Suprapubic skin (tissue), 4 donors: ENCODE data around the gene GNAQ. TPM values are rescaled to one million over a fixed set of nuclear protein-coding genes. Genes with fewer than 3 reads are reported as not detected.

Experiments used
- DNase-seq, 2 donors: peaks; one replicate each; pipeline ENCODE4 v3.0.0-alpha.2; 2019; ENCODE audit warnings: low spot score in 2 of 2
- H3K27ac ChIP-seq: fragments of 200-600 bp; sonication (generic); one replicate; pipeline ENCODE4 v1.5.1; 2019
- H3K27me3 ChIP-seq: fragments of 200-600 bp; sonication (generic); one replicate; pipeline ENCODE4 v1.5.1; 2019
- H3K36me3 ChIP-seq: fragments of 200-600 bp; sonication (generic); one replicate; pipeline ENCODE4 v1.5.1; 2019
- H3K4me1 ChIP-seq: fragments of 200-600 bp; sonication (generic); one replicate; pipeline ENCODE4 v1.5.1; 2019
- H3K4me3 ChIP-seq: fragments of 200-600 bp; sonication (generic); one replicate; pipeline ENCODE4 v1.5.1; 2019; ENCODE audit warnings: mild to moderate bottlenecking
- H3K9me3 ChIP-seq: fragments of 200-600 bp; sonication (generic); one replicate; pipeline ENCODE4 v1.5.1; 2019
- EP300 ChIP-seq: sonication (generic); formaldehyde crosslinking; IDR thresholded peaks from one replicate; pipeline ENCODE4 v1.6.1; 2017; ENCODE audit warnings: antibody characterized with exemption
- POLR2A ChIP-seq, 2 donors: fragments of 450-650 bp; IDR thresholded peaks; one replicate each; pipeline ENCODE4 v1.6.1; 2017; ENCODE audit warnings: antibody characterized with exemption in 2 of 2, mild to moderate bottlenecking in 2 of 2, moderate library complexity in 2 of 2
- POLR2AphosphoS5 ChIP-seq, 3 donors: sonication (generic); formaldehyde crosslinking; IDR thresholded peaks; one replicate each; pipeline ENCODE4 v1.6.1; 2017; ENCODE audit warnings: antibody characterized with exemption in 3 of 3
- WGBS: methylation state at CpG from one replicate; pipeline ENCODE4 v1.1.5; 2018; 5-methylcytosine and 5-hydroxymethylcytosine counted together
- total RNA-seq, 4 donors: library from RNA; depleted of rRNA; stranded (reverse); fragments of >200 nt; gene quantifications; one replicate each; pipeline ENCODE4 v1.1.0, GENCODE V29; 2016
- TF ChIP-seq, protein P1 (sequence below), 2 donors: fragments of 200-600 bp in 1 of 2; fragments of 450-650 bp in 1 of 2; sonication (generic) in 1 of 2; IDR thresholded peaks; one replicate each; pipeline ENCODE4 v1.5.1; 2016 to 2019; ENCODE audit warnings: antibody characterized with exemption in 2 of 2, mild to moderate bottlenecking in 1 of 2, moderate library complexity in 1 of 2

The GNAQ gene
- total RNA-seq, 4 donors from 2014 or later = 16.0 to 29.0 (median 17.7) TPM

- Histone ChIP-seq H3K9me3 (no peaks in the 10 kb centered on the region), H3K4me1 (peaks cover 8% of the 10 kb centered on the region), H3K27me3 (no peaks in the 10 kb centered on the region), H3K4me3 (no peak overlapping the region), H3K36me3 (no peaks in the 10 kb centered on the region), H3K27ac (no peak overlapping the region)
- no peak for DNase-seq
- WGBS = 81% methylated on average over 5 of the region's 5 CpGs
- TF ChIP-seq POLR2A (IDR thresholded peaks at IDR 0.05) (no peak), EP300 (no peak), POLR2AphosphoS5 (IDR thresholded peaks at IDR 0.05) (no peak)
- TF ChIP-seq, protein P1, sequence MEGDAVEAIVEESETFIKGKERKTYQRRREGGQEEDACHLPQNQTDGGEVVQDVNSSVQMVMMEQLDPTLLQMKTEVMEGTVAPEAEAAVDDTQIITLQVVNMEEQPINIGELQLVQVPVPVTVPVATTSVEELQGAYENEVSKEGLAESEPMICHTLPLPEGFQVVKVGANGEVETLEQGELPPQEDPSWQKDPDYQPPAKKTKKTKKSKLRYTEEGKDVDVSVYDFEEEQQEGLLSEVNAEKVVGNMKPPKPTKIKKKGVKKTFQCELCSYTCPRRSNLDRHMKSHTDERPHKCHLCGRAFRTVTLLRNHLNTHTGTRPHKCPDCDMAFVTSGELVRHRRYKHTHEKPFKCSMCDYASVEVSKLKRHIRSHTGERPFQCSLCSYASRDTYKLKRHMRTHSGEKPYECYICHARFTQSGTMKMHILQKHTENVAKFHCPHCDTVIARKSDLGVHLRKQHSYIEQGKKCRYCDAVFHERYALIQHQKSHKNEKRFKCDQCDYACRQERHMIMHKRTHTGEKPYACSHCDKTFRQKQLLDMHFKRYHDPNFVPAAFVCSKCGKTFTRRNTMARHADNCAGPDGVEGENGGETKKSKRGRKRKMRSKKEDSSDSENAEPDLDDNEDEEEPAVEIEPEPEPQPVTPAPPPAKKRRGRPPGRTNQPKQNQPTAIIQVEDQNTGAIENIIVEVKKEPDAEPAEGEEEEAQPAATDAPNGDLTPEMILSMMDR (IDR thresholded peaks at IDR 0.05) = no peak
These were observed 40.4 kb downstream of the GNAQ start for GRCh38 chr9:77991191-77991590.

- H3K27ac ChIP-seq = no peak overlapping the region
These were observed 41.7 kb downstream of the GNAQ start for GRCh38 chr9:77989909-77990308.

DNA sequence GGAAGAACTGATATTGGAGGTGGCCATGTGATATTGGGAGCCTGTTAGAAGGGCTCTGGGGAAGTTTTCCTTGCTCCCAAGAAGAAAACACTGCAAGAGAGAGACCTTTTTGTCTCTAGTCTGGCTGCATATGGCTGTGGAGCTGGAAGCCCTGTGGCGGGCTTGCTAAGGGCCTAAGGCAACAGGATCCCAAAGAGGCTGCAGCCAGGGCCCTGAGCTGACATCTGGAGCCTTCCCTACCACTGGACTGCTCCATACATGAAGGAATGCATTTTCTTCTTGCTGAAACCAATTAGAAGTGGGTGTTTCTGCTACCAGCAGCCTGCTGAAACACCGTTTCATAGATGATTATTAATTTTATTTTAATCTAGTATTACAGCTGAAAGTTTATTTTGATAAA is 42.2 kb downstream of the GNAQ start:
- DNase-seq = no peak
- WGBS = 89% methylated on average over 2 of the region's 2 CpGs
- no peak overlapping the region for H3K27ac ChIP-seq
- H3K27me3 ChIP-seq = no peaks in the 10 kb centered on the region
- peaks cover 8% of the 10 kb centered on the region for H3K4me1 ChIP-seq
- no peaks in the 10 kb centered on the region for H3K36me3 ChIP-seq
- no peak overlapping the region for H3K4me3 ChIP-seq
- TF ChIP-seq POLR2AphosphoS5 (IDR thresholded peaks at IDR 0.05) (no peak), POLR2A (IDR thresholded peaks at IDR 0.05) (no peak), EP300 (no peak)
- TF ChIP-seq, protein P1 (IDR thresholded peaks at IDR 0.05) = no peak
- H3K9me3 ChIP-seq = no peaks in the 10 kb centered on the region

More at GRCh38 chr9:77989909-77990308, 41.7 kb downstream of the GNAQ start:
- Histone ChIP-seq H3K36me3 (no peaks in the 10 kb centered on the region), H3K4me1 (peaks cover 8% of the 10 kb centered on the region), H3K4me3 (no peak overlapping the region), H3K27me3 (no peaks in the 10 kb centered on the region), H3K9me3 (no peaks in the 10 kb centered on the region)
- TF ChIP-seq, protein P1 (IDR thresholded peaks at IDR 0.05) = no peak
- TF ChIP-seq POLR2A (IDR thresholded peaks at IDR 0.05) (no peak), POLR2AphosphoS5 (IDR thresholded peaks at IDR 0.05) (no peak), EP300 (no peak)
- DNase-seq = no peak

GRCh38 chr9:77988630-77989029 is 43.0 kb downstream of the GNAQ start:
- WGBS = 66% methylated on average over 1 of the region's 1 CpG
- Histone ChIP-seq H3K36me3 (no peaks in the 10 kb centered on the region), H3K9me3 (no peaks in the 10 kb centered on the region), H3K4me3 (no peak overlapping the region), H3K27ac (no peak overlapping the region), H3K27me3 (no peaks in the 10 kb centered on the region), H3K4me1 (peaks cover 8% of the 10 kb centered on the region)
- TF ChIP-seq, protein P1 (IDR thresholded peaks at IDR 0.05) = no peak
- TF ChIP-seq EP300 (no peak), POLR2AphosphoS5 (IDR thresholded peaks at IDR 0.05) (no peak), POLR2A (IDR thresholded peaks at IDR 0.05) (no peak)
- DNase-seq = no peak

GRCh38 chr9:77987880-77988525 is 43.6 kb downstream of the GNAQ start:
- H3K9me3 ChIP-seq = no peaks in the 10 kb centered on the region
- H3K27ac ChIP-seq = no peak overlapping the region
- DNase-seq = no peak
- TF ChIP-seq POLR2A (IDR thresholded peaks at IDR 0.05) (no peak), EP300 (no peak), POLR2AphosphoS5 (IDR thresholded peaks at IDR 0.05) (no peak)
- TF ChIP-seq, protein P1 (IDR thresholded peaks at IDR 0.05) = no peak
- H3K27me3 ChIP-seq = no peaks in the 10 kb centered on the region
- peaks cover 10% of the 10 kb centered on the region for H3K4me1 ChIP-seq
- WGBS = 92% methylated on average over 5 of the region's 5 CpGs
- H3K36me3 ChIP-seq = no peaks in the 10 kb centered on the region
- no peak overlapping the region for H3K4me3 ChIP-seq
